Mammary epithelial cell (primary cell): ENCODE results near the gene FPR2.

Source experiments
- CTCF ChIP-seq, 2 donors: IDR thresholded peaks in 1 of 2; conservative IDR thresholded peaks in 1 of 2; 2 replicates each; pipeline ENCODE4 v1.5.1; 2011 to 2012; ENCODE audit warnings: inconsistent platforms in 2 of 2, low read length in 2 of 2, mild to moderate bottlenecking in 2 of 2, control low read depth in 1 of 2, low read depth in 1 of 2; ENCODE audit not compliant: insufficient read depth in 1 of 2; ENCODE audit errors: extremely low read depth in 1 of 2
- EZH2 ChIP-seq: IDR thresholded peaks from 2 replicates; pipeline ENCODE4 v1.6.1; 2012; ENCODE audit warnings: low read length, inconsistent platforms, borderline replicate concordance

GRCh38 chr19:51733742-51734522 is 27.0 kb upstream of the FPR2 start:
- no peak for TF ChIP-seq CTCF (conservative IDR thresholded peaks at IDR 0.05 in 1 of 2, IDR thresholded peaks at IDR 0.05 in 1 of 2; ENCODE audit: extremely low read depth in 1 of 2, insufficient read depth in 1 of 2, low read depth in 1 of 2, low read length in 2 of 2)
- TF ChIP-seq EZH2, result no peak
